Breast epithelium (tissue), 4 donors: ENCODE results near the gene WFDC12. TPM values are rescaled to one million over a fixed set of nuclear protein-coding genes. Genes with fewer than 3 reads are reported as not detected.

Experiments used
- DNase-seq, 2 donors: peaks; one replicate each; pipeline ENCODE4 v3.0.0-alpha.2; 2019; ENCODE audit warnings: low spot score in 2 of 2
- H3K27ac ChIP-seq, 2 donors: fragments of 200-600 bp; sonication (generic) in 1 of 2; one replicate each; pipeline ENCODE4 v1.5.1; 2016 to 2019; ENCODE audit warnings: mild to moderate bottlenecking in 1 of 2
- H3K27me3 ChIP-seq, 2 donors: fragments of 200-600 bp; sonication (generic) in 1 of 2; one replicate each; pipeline versions ENCODE4 v1.5.1 to v1.6.0; 2017 to 2019; ENCODE audit warnings: control low read depth in 1 of 2, mild to moderate bottlenecking in 1 of 2
- H3K36me3 ChIP-seq: fragments of 200-600 bp; one replicate; pipeline ENCODE4 v1.5.1; 2019
- H3K4me1 ChIP-seq, 2 donors: fragments of 200-600 bp; sonication (generic); one replicate each; pipeline ENCODE4 v1.5.1; 2016 to 2019; ENCODE audit warnings: control low read depth in 1 of 2
- H3K4me3 ChIP-seq, 3 donors: fragments of 200-600 bp; sonication (generic); 1 replicate in 2 of 3; 2 replicates in 1 of 3; pipeline ENCODE4 v1.5.1; 2016 to 2019; ENCODE audit warnings: mild to moderate bottlenecking in 3 of 3, moderate library complexity in 2 of 3
- H3K9me3 ChIP-seq, 2 donors: fragments of 200-600 bp; sonication (generic) in 1 of 2; one replicate each; pipeline ENCODE4 v1.5.1; 2016 to 2019; ENCODE audit warnings: control low read depth in 1 of 2
- CTCF ChIP-seq, 3 donors: fragments of 450-650 bp; IDR thresholded peaks; one replicate each; pipeline ENCODE4 v1.5.1; 2016 to 2017; ENCODE audit warnings: antibody characterized with exemption in 3 of 3, mild to moderate bottlenecking in 3 of 3, moderate library complexity in 3 of 3
- POLR2A ChIP-seq: fragments of 450-650 bp; IDR thresholded peaks from one replicate; pipeline ENCODE4 v1.6.1; 2016; ENCODE audit warnings: antibody characterized with exemption, mild to moderate bottlenecking, moderate library complexity
- POLR2AphosphoS5 ChIP-seq, 3 donors: sonication (generic); formaldehyde crosslinking; IDR thresholded peaks; one replicate each; pipeline ENCODE4 v1.6.1; 2017; ENCODE audit warnings: antibody characterized with exemption in 3 of 3
- intact Hi-C: fragments of 100-400 bp; cut with DNase I; formaldehyde crosslinking; loops from one replicate; pipeline ENCODE4 v1.15.1; 2023; ENCODE audit warnings: low total_unique reads
- total RNA-seq, 3 donors: library from RNA; depleted of rRNA; stranded (reverse); fragments of >200 nt; gene quantifications; one replicate each; pipeline ENCODE4 v1.1.0, GENCODE V29; 2016

The WFDC12 gene
- not detected for total RNA-seq

GRCh38 chr20:45124365-45124764, at the start of gene WFDC12:
Gene WFDC12, minus strand, starts transcription at chr20:45124465. Its CDS starts 18 bp downstream, at chr20:45124447.
- DNase-seq: no peak
- H3K4me3 ChIP-seq: no peak within 1 kb of the TSS
- intact Hi-C loops: no loop called here
- no peaks in the 10 kb centered on the region for H3K36me3 ChIP-seq
- no peak within 1 kb of the TSS for H3K27ac ChIP-seq
- no peaks in the 10 kb centered on the region for H3K9me3 ChIP-seq
- TF ChIP-seq CTCF (IDR thresholded peaks at IDR 0.05): no peak
- TF ChIP-seq POLR2A: no peak
- TF ChIP-seq POLR2AphosphoS5 (IDR thresholded peaks at IDR 0.05): no peak
- H3K27me3 ChIP-seq: no peaks in the 10 kb centered on the region
- no peaks in the 10 kb centered on the region for H3K4me1 ChIP-seq

- no peaks in the 10 kb centered on the region for H3K9me3 ChIP-seq
- intact Hi-C loops: no loop called here
- DNase-seq: no peak
- no peaks in the 10 kb centered on the region for H3K4me1 ChIP-seq
- TF ChIP-seq POLR2A (no peak), POLR2AphosphoS5 (IDR thresholded peaks at IDR 0.05) (no peak), CTCF (IDR thresholded peaks at IDR 0.05) (no peak)
- no peaks in the 10 kb centered on the region for H3K36me3 ChIP-seq
- H3K4me3 ChIP-seq: no peak overlapping the region
- H3K27me3 ChIP-seq: no peaks in the 10 kb centered on the region
- H3K27ac ChIP-seq: no peak overlapping the region
These were observed 49.3 kb upstream of the WFDC12 start for GRCh38 chr20:45173522-45173921.

DNA sequence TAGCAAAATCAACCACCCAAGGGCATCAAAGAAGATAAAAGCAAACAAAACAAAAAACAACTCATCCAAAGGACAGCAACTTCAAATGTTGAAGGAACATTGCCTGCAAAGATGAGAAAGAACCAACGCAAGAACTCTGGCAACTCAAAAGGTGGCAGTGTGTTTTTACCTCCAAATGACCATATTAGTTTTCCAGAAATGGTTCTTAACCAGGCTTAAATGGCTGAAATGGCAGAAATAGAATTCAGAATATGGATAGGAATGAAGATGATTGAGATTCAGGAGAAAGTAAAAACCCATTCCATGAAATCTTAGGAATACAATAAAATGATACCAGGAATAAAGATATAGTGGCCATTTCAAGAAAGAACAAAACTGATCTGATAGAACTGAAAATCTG, 40.6 kb upstream of the WFDC12 start:
- intact Hi-C loops: no loop called here
- Histone ChIP-seq H3K9me3 (no peaks in the 10 kb centered on the region), H3K27ac (no peak overlapping the region), H3K4me3 (no peak overlapping the region), H3K4me1 (no peaks in the 10 kb centered on the region), H3K36me3 (no peaks in the 10 kb centered on the region), H3K27me3 (no peaks in the 10 kb centered on the region)
- no peak for DNase-seq
- TF ChIP-seq POLR2A (no peak), POLR2AphosphoS5 (IDR thresholded peaks at IDR 0.05) (no peak), CTCF (IDR thresholded peaks at IDR 0.05) (no peak)

DNA sequence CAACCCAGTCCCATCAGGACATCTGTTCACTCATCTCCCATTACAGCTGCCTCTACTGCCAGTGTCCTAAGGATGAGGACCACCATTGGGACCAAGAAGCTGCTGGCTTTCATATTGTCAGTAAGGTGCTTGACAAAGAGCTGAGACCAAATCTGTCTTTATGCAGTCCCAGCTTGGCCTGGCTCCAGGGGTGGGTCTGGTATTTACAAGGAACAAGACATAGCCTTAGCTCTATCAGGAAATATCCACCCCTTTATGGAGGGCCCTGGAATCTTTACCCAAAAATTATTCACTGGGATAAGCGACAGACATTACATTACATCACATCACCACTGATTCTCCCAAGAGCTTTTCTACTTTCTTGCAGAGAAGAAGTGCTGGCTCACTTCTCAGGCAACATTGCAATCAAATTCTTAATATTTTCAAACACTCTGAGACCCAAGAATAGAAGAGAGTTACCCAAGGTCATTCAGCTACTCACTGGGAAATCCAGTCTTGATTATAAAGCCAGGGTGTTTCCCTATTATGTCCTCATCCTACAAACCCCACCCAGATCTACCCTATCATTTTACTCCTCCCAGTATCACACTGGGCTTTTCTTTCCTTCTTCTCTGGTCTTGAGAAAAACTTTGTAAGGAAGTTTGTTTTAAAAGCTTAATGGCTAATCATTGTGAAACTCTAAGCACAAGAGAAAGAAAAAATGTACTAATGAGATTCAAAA, 39.0 kb upstream of the WFDC12 start:
- Histone ChIP-seq H3K4me1 (no peaks in the 10 kb centered on the region), H3K4me3 (no peak overlapping the region), H3K27ac (no peak overlapping the region), H3K36me3 (no peaks in the 10 kb centered on the region), H3K9me3 (peaks cover 0 to 8% of the 10 kb centered on the region in 2 donors), H3K27me3 (no peaks in the 10 kb centered on the region)
- intact Hi-C loops: no loop called here
- TF ChIP-seq CTCF (IDR thresholded peaks at IDR 0.05) (no peak), POLR2AphosphoS5 (IDR thresholded peaks at IDR 0.05) (no peak), POLR2A (no peak)
- no peak for DNase-seq

DNA sequence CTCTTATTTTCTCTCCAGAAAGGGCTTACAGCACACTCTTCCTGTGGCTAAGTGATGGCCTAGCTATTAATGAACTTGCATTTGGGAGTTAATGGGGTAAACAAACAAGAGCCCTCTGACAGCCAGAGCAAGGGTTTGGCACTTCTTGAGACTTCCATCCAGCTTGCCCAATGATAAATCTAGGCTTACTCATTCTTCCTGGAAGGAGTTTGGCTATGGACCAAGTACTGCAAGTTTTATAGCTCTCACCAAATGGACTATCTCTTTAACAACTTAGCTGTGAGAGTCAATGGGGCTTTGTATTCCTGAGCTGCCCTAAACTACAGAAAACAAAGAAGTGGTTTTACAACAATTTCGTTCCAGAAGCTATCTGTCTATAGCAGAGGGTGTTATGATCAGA, 33.7 kb upstream of the WFDC12 start:
- H3K9me3 ChIP-seq: peaks cover 0 to 8% of the 10 kb centered on the region in 2 donors
- DNase-seq: no peak
- no peaks in the 10 kb centered on the region for H3K4me1 ChIP-seq
- TF ChIP-seq CTCF (IDR thresholded peaks at IDR 0.05): no peak
- no peak for TF ChIP-seq POLR2AphosphoS5 (IDR thresholded peaks at IDR 0.05)
- TF ChIP-seq POLR2A: no peak
- no peak overlapping the region for H3K27ac ChIP-seq
- no peak overlapping the region for H3K4me3 ChIP-seq
- intact Hi-C loops: no loop called here
- H3K27me3 ChIP-seq: no peaks in the 10 kb centered on the region
- H3K36me3 ChIP-seq: no peaks in the 10 kb centered on the region
